RKO (cell line): Measurements from ENCODE around the gene TTC27.
"Not testable (repeated sequence)": the region's sequence is repeated elsewhere in the genome, so short reads cannot be mapped to it uniquely, and the experiment has no call there.

Experiments used
- DNase-seq: peaks from one replicate; pipeline ENCODE4 v3.0.0-alpha.2; 2016; ENCODE audit warnings: low spot score

TTC27 gene

GRCh38 chr2:32810909-32811495, 183.2 kb downstream of the TTC27 start:
- DNase-seq, result no peak

- DNase-seq, result no peak
These were observed 183.8 kb downstream of the TTC27 start for GRCh38 chr2:32811696-32812095.

- DNase-seq, result no peak
These were observed 184.5 kb downstream of the TTC27 start for GRCh38 chr2:32812316-32812715.

- no peak for DNase-seq
These were observed 192.2 kb downstream of the TTC27 start for GRCh38 chr2:32820088-32820487.

GRCh38 chr2:32820701-32821100, 192.9 kb downstream of the TTC27 start:
- DNase-seq, result no peak

GRCh38 chr2:32824070-32824809, 196.4 kb downstream of the TTC27 start:
- no peak for DNase-seq

- no peak for DNase-seq
These were observed 197.5 kb downstream of the TTC27 start for GRCh38 chr2:32825291-32825712.

GRCh38 chr2:32830196-32830595, 202.3 kb downstream of the TTC27 start:
- no peak for DNase-seq

- DNase-seq, result no peak
These were observed 205.0 kb downstream of the TTC27 start for GRCh38 chr2:32832821-32833220.

- no peak for DNase-seq
These were observed 205.9 kb downstream of the TTC27 start for GRCh38 chr2:32833709-32834108.

GRCh38 chr2:32835148-32835547, 207.3 kb downstream of the TTC27 start:
- DNase-seq, result no peak

GRCh38 chr2:32836933-32837332, 209.1 kb downstream of the TTC27 start:
- DNase-seq, result no peak

- no peak for DNase-seq
These were observed 210.6 kb downstream of the TTC27 start for GRCh38 chr2:32838418-32838817.

GRCh38 chr2:32838949-32839348, 211.1 kb downstream of the TTC27 start:
- DNase-seq, result no peak

GRCh38 chr2:32841931-32842898, 214.4 kb downstream of the TTC27 start:
- no peak for DNase-seq

- no peak for DNase-seq
These were observed 215.8 kb downstream of the TTC27 start for GRCh38 chr2:32843699-32844098.

- no peak for DNase-seq
These were observed 216.4 kb downstream of the TTC27 start for GRCh38 chr2:32844253-32844652.

GRCh38 chr2:32846274-32846673, 218.4 kb downstream of the TTC27 start:
- not testable (repeated sequence) for DNase-seq

GRCh38 chr2:32847734-32848133, 219.9 kb downstream of the TTC27 start:
- DNase-seq, result no peak

GRCh38 chr2:32849456-32850194, 221.8 kb downstream of the TTC27 start:
- no peak for DNase-seq

GRCh38 chr2:32851777-32852439, 224.1 kb downstream of the TTC27 start:
- no peak for DNase-seq
